Naive thymus-derived CD8-positive, alpha-beta T cell (primary cell): ENCODE measurements around the gene STEAP1. TPM values are rescaled to one million over a fixed set of nuclear protein-coding genes. Genes with fewer than 3 reads are reported as not detected.
"Not testable (repeated sequence)": the region's sequence is repeated elsewhere in the genome, so short reads cannot be mapped to it uniquely, and the experiment has no call there.

ENCODE experiments used
- ATAC-seq, 2 donors: fragments of 150-1000 bp; cut with Tn5 transposase in 1 of 2; sonication (Bioruptor Pico), chemical (Tn5 transposase) in 1 of 2; 1 replicate in 1 of 2; 2 replicates in 1 of 2; pipeline ENCODE4 v1.10.0; 2021; ENCODE audit warnings: mild to moderate bottlenecking in 2 of 2, moderate library complexity in 2 of 2
- POLR2A ChIA-PET: fragments of 350-600 bp; sonication (Branson Sonifier 250); formaldehyde crosslinking; loops from one replicate; lab custom pipeline; 2021; ENCODE audit warnings: antibody characterized with exemption; lab: Charles Lee
- DNase-seq, 10 donors: peaks; one replicate each; pipeline versions ENCODE4 v3.0.0 to v3.0.0-alpha.2; 2020 to 2022
- H3K27ac Mint-ChIP-seq, 10 donors: one replicate each; pipeline ENCODE4 v1.8.0; 2020 to 2022; ENCODE audit warnings: mild to moderate bottlenecking in 10 of 10, mixed read lengths in 10 of 10, moderate library complexity in 4 of 10, inconsistent platforms in 1 of 10
- H3K27me3 Mint-ChIP-seq, 5 donors: one replicate each; pipeline ENCODE4 v1.8.0; 2021 to 2022; ENCODE audit warnings: mixed read lengths in 5 of 5
- H3K36me3 Mint-ChIP-seq, 3 donors: one replicate each; pipeline ENCODE4 v1.8.0; 2020 to 2022; ENCODE audit warnings: mixed read lengths in 3 of 3, mild to moderate bottlenecking in 2 of 3, inconsistent platforms in 1 of 3
- H3K4me1 Mint-ChIP-seq, 4 donors: one replicate each; pipeline ENCODE4 v1.8.0; 2021 to 2022; ENCODE audit warnings: mixed read lengths in 4 of 4
- H3K4me3 Mint-ChIP-seq, 10 donors: one replicate each; pipeline ENCODE4 v1.8.0; 2020 to 2022; ENCODE audit warnings: mild to moderate bottlenecking in 10 of 10, mixed read lengths in 10 of 10, moderate library complexity in 6 of 10, inconsistent platforms in 1 of 10
- H3K9me3 Mint-ChIP-seq, 9 donors: one replicate each; pipeline ENCODE4 v1.8.0; 2020 to 2022; ENCODE audit warnings: mixed read lengths in 9 of 9, mild to moderate bottlenecking in 3 of 9, inconsistent platforms in 1 of 9, moderate library complexity in 1 of 9
- polyA plus RNA-seq, 3 donors: library from polyadenylated mRNA; unstranded; fragments of 300-500 nt; fragmentation: Illumina TruSeq; gene quantifications; one replicate each; pipeline ENCODE4 v1.2.3, GENCODE V29; 2021
- total RNA-seq, 8 experiments: library from RNA in 2 of 8; stranded (reverse) in 2 of 8; gene quantifications; one replicate each; pipeline ENCODE4 v1.2.3 and lab custom pipeline; 2021 to 2026

Gene STEAP1
- total and polyA plus RNA-seq, 5 experiments from 2014 or later: 0.28 TPM; not detected in 4

GRCh38 chr7:90157331-90157730, 3.1 kb downstream of the STEAP1 start:
- H3K9me3 Mint-ChIP-seq: not testable (repeated sequence)

DNA sequence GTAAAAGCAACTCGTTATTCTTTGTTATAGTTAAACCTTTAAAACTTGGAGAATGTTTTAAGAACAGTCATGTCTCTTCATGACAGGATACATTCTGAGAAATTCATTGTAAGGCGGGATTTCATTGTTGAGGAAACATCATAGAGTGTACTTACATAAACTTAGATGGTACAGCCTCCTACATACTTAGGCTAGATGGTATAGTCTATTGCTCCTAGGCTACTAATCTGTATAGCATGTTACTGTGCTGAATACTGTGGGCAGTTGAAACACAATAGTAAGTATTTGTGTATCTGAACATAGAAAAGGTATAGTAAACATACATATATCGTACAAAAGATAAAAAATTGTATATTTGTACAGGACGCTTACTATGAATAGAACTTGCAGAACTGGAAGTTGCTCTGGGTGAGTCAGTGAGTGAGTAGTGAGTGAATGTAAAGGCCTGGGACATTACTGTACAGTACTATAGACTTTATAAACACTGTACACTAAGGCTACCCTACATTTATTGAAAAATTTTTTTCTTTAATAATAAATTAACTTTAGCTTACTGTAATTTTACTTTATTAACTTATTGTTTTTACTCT, 3.6 kb downstream of the STEAP1 start:
- H3K4me3 Mint-ChIP-seq, ATAC-seq, POLR2A ChIA-PET, H3K27ac Mint-ChIP-seq, H3K4me1 Mint-ChIP-seq, H3K36me3 Mint-ChIP-seq, DNase-seq, H3K9me3 Mint-ChIP-seq: not testable (repeated sequence)
- peaks cover 6 to 29% (median 24%) of the 10 kb centered on the region in 5 donors for H3K27me3 Mint-ChIP-seq

More at GRCh38 chr7:90157331-90157730, 3.1 kb downstream of the STEAP1 start:
- DNase-seq, H3K4me1 Mint-ChIP-seq, H3K4me3 Mint-ChIP-seq, ATAC-seq, H3K27ac Mint-ChIP-seq, POLR2A ChIA-PET, H3K36me3 Mint-ChIP-seq: not testable (repeated sequence)
- H3K27me3 Mint-ChIP-seq: peaks cover 8 to 33% (median 24%) of the 10 kb centered on the region in 5 donors

DNA sequence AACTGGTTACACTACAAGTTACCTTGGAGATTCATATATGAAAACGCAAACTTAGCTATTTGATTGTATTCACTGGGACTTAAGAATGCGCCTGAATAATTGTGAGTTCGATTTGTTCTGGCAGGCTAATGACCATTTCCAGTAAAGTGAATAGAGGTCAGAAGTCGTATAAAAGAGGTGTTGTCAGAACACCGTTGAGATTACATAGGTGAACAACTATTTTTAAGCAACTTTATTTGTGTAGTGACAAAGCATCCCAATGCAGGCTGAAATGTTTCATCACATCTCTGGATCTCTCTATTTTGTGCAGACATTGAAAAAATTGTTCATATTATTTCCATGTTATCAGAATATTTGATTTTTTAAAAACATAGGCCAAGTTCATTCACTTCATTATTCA, 9.3 kb downstream of the STEAP1 start:
- no peak overlapping the region for H3K4me3 Mint-ChIP-seq
- POLR2A ChIA-PET: no interaction called here
- ATAC-seq: no peak
- no peaks in the 10 kb centered on the region for H3K9me3 Mint-ChIP-seq
- peaks cover 7 to 33% (median 10%) of the 10 kb centered on the region in 5 donors for H3K27me3 Mint-ChIP-seq
- no peaks in the 10 kb centered on the region for H3K36me3 Mint-ChIP-seq
- H3K27ac Mint-ChIP-seq: no peak overlapping the region
- no peak for DNase-seq
- H3K4me1 Mint-ChIP-seq: no peaks in the 10 kb centered on the region

DNA sequence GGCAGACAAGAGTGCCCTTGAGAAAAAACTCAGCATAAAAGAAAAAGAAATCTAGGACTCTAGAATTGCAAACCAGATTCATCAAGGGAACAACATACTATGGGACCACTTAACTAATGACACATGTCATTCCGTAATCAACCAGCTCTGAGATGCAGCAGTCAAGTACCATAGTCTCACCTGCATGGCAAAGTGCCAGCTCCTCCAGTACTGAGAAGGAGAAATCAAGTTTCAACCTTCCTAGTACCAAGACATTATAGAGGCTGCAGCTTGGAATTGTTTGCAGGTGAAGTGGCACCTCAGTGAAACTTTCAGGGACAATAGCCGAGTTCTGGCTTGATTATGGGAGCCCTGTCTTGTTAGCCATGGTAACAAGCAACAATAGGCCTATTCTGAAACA, 11.5 kb downstream of the STEAP1 start:
- no peak overlapping the region for H3K4me3 Mint-ChIP-seq
- no peak for DNase-seq
- ATAC-seq: no peak
- no peaks in the 10 kb centered on the region for H3K36me3 Mint-ChIP-seq
- peaks cover 0 to 8% (median 0%) of the 10 kb centered on the region in 9 donors for H3K9me3 Mint-ChIP-seq
- no peaks in the 10 kb centered on the region for H3K4me1 Mint-ChIP-seq
- POLR2A ChIA-PET: no interaction called here
- peaks cover 7 to 39% (median 11%) of the 10 kb centered on the region in 5 donors for H3K27me3 Mint-ChIP-seq
- no peak overlapping the region for H3K27ac Mint-ChIP-seq

GRCh38 chr7:90166153-90166552, 11.9 kb downstream of the STEAP1 start:
- Mint-ChIP-seq H3K36me3 (no peaks in the 10 kb centered on the region), H3K9me3 (peaks cover 0 to 12% (median 0%) of the 10 kb centered on the region in 9 donors), H3K27ac (no peak overlapping the region), H3K4me3 (no peak overlapping the region), H3K27me3 (peaks cover 7 to 43% (median 14%) of the 10 kb centered on the region in 5 donors), H3K4me1 (no peaks in the 10 kb centered on the region)
- ATAC-seq (no peak), DNase-seq (no peak)
- POLR2A ChIA-PET: no interaction called here

DNA sequence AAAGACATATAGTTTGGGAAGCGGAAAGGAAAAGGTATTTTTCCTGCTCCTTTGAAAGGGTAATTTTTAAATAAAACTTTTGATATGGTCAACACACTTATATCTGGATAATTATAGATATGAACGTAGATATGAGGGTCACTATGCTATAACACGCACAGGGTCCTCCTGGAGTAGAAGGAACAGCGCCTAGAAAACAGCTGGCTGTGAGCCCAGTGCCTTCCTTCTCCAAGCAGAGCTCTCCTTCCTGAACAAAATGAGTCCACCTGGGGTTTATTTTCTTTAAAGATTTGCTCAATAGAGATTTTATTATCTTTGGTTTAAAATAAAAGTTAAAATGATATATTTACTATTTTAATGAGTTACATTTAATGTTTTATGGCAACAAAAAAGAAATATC, 13.1 kb downstream of the STEAP1 start:
- H3K27me3 Mint-ChIP-seq: peaks cover 16 to 55% (median 24%) of the 10 kb centered on the region in 5 donors
- no peaks in the 10 kb centered on the region for H3K4me1 Mint-ChIP-seq
- H3K4me3 Mint-ChIP-seq: no peak overlapping the region
- DNase-seq: no peak
- no peaks in the 10 kb centered on the region for H3K36me3 Mint-ChIP-seq
- POLR2A ChIA-PET: no interaction called here
- ATAC-seq: no peak
- no peak overlapping the region for H3K27ac Mint-ChIP-seq
- peaks cover 0 to 13% (median 2%) of the 10 kb centered on the region in 9 donors for H3K9me3 Mint-ChIP-seq

DNA sequence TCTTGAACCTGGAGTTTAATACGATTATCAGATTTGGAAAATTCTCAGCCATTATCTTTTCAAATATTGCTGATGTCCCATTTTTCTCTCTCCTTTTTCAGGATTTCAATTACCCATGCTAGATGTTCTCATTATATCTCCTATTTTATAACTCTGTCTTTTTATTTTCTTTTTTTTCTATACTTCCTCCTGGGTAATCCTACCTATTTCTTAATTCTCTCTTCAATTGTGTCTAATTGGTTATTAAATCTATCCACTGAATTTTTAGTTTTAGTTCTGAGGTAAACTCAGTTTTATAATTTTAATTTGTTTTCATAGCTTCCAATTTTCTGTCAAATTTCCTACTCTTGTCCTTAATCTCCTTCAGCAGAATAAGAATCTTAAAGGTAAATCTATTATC, 15.6 kb downstream of the STEAP1 start:
- no peak for ATAC-seq

GRCh38 chr7:90172121-90172520, 17.9 kb downstream of the STEAP1 start:
- Mint-ChIP-seq H3K9me3 (peaks cover 0 to 13% (median 2%) of the 10 kb centered on the region in 9 donors), H3K27ac (no peak overlapping the region), H3K4me1 (no peaks in the 10 kb centered on the region), H3K4me3 (no peak overlapping the region), H3K36me3 (no peaks in the 10 kb centered on the region), H3K27me3 (peaks cover 13 to 41% (median 22%) of the 10 kb centered on the region in 5 donors)
- ATAC-seq (no peak), DNase-seq (no peak)
- POLR2A ChIA-PET: no interaction called here

More for the DNA sequence above, 15.6 kb downstream of the STEAP1 start:
- POLR2A ChIA-PET: no interaction called here
- Mint-ChIP-seq H3K4me1 (no peaks in the 10 kb centered on the region), H3K4me3 (no peak overlapping the region), H3K27me3 (peaks cover 14 to 53% (median 20%) of the 10 kb centered on the region in 5 donors), H3K36me3 (no peaks in the 10 kb centered on the region), H3K9me3 (peaks cover 0 to 13% (median 2%) of the 10 kb centered on the region in 9 donors), H3K27ac (no peak overlapping the region)
- no peak for DNase-seq

- Mint-ChIP-seq H3K27ac (no peak overlapping the region), H3K9me3 (peaks cover 0 to 13% (median 2%) of the 10 kb centered on the region in 9 donors), H3K4me1 (no peaks in the 10 kb centered on the region), H3K4me3 (no peak overlapping the region), H3K36me3 (no peaks in the 10 kb centered on the region), H3K27me3 (peaks cover 13 to 38% (median 22%) of the 10 kb centered on the region in 5 donors)
- ATAC-seq (no peak), DNase-seq (no peak)
- POLR2A ChIA-PET: no interaction called here
Measured at GRCh38 chr7:90172624-90173023, 18.4 kb downstream of the STEAP1 start.

- no peak for DNase-seq
- H3K4me1 Mint-ChIP-seq: no peaks in the 10 kb centered on the region
- H3K4me3 Mint-ChIP-seq: no peak overlapping the region
- no peak for ATAC-seq
- no peaks in the 10 kb centered on the region for H3K36me3 Mint-ChIP-seq
- H3K27ac Mint-ChIP-seq: no peak overlapping the region
- H3K9me3 Mint-ChIP-seq: peaks cover 0 to 13% (median 2%) of the 10 kb centered on the region in 9 donors
- peaks cover 13 to 38% (median 22%) of the 10 kb centered on the region in 5 donors for H3K27me3 Mint-ChIP-seq
- POLR2A ChIA-PET: no interaction called here
Measured at GRCh38 chr7:90173127-90173844, 19.0 kb downstream of the STEAP1 start.

DNA sequence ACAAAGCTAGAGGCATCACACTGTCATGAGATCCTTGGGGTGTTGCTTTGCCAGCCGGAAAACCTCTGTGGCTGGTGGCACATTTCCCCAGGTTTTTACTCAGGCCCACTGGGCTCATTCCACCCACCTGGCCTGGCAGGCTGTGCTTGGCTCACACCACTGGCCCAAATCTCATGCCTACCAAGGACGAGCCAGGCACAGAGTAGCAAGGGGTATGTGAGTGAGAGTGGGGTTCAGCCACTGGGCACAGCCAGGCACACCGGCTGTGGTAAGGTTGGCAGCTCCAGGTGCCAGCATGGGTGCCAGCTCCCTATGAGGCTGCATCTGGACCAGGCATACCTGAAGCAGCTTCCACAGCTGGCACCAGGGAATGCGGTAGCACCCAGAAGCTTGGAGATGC, 21.4 kb downstream of the STEAP1 start:
- H3K4me3 Mint-ChIP-seq: no peak overlapping the region
- H3K4me1 Mint-ChIP-seq: peaks cover 0 to 7% (median 2%) of the 10 kb centered on the region in 4 donors
- H3K27ac Mint-ChIP-seq: no peak overlapping the region
- H3K9me3 Mint-ChIP-seq: peaks cover 0 to 6% (median 0%) of the 10 kb centered on the region in 9 donors
- ATAC-seq (no peak), DNase-seq (no peak)
- POLR2A ChIA-PET: no interaction called here
- peaks cover 12 to 33% (median 22%) of the 10 kb centered on the region in 5 donors for H3K27me3 Mint-ChIP-seq
- no peaks in the 10 kb centered on the region for H3K36me3 Mint-ChIP-seq

GRCh38 chr7:90176195-90176594, 21.9 kb downstream of the STEAP1 start:
- ATAC-seq: no peak
- Mint-ChIP-seq H3K27ac (no peak overlapping the region), H3K36me3 (no peaks in the 10 kb centered on the region), H3K9me3 (peaks cover 0 to 4% (median 0%) of the 10 kb centered on the region in 9 donors), H3K27me3 (peaks cover 10 to 28% (median 22%) of the 10 kb centered on the region in 5 donors), H3K4me3 (no peak overlapping the region), H3K4me1 (peaks cover 0 to 7% (median 2%) of the 10 kb centered on the region in 4 donors)
- DNase-seq: no peak
- POLR2A ChIA-PET: no interaction called here

DNA sequence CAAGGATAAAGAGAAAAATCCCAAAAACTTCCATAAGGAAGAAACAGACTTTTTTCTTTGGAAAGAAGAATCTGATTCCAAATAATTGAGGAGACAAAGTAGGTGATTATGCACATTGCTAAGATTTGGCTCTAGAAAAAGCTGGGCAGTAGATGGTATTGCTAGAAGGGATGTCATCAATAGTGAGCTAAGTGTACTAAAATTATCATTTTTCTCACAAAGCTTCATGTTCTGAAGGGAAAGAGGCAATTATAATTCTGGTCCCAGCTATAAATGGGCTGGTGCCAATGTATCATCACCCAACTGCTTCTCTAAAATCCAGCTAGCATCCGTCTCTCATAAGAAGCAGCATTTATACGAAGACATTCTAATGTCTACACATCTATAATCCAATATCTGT, 23.9 kb downstream of the STEAP1 start:
- Mint-ChIP-seq H3K27ac (no peak overlapping the region), H3K36me3 (no peaks in the 10 kb centered on the region), H3K4me3 (no peak overlapping the region), H3K4me1 (peaks cover 0 to 7% (median 2%) of the 10 kb centered on the region in 4 donors), H3K27me3 (peaks cover 0 to 12% (median 7%) of the 10 kb centered on the region in 5 donors), H3K9me3 (no peaks in the 10 kb centered on the region)
- ATAC-seq (no peak), DNase-seq (no peak)
- POLR2A ChIA-PET: no interaction called here
